Measurements from ENCODE around the gene TMEM53.

TMEM53 gene

DNA sequence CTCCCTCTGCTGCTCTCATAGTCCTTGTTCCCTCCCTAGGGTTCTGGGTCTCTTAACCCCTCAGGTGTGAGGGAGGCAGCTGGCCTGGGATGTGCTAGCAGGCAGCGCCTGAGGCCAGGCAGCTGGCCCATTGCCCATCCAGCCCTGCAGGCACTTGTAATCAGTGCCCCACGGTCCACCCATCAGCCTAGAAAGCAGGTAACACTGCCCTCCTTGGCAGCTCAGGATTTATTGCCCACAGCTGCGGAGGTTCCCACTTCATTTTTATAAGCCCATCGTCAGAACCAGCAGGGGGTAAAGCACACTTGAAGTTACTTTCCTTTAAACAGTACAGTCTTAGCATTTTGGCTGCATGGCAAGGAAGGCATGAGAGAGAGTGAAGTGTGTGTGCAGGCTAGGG lies 70.6 kb downstream of the TMEM53 start:
- no peak for DNase-seq (ENCODE audit: low read depth in 2 of 2)
